ENCODE measurements around the gene HTT. TPM values are rescaled to one million over a fixed set of nuclear protein-coding genes. Genes with fewer than 3 reads are reported as not detected.

The HTT gene
- total RNA-seq, 8 experiments from 2014 or later: 21.9 to 102 (median 30.1) TPM

Other genes with a start within 250 kb of the HTT start
- gene ADD1, start 230.8 kb upstream of the HTT start, total RNA-seq: 100 to 1,000 TPM; 104 to 214 (median 136) TPM
- gene NOP14, start 111.3 kb upstream of the HTT start, total RNA-seq: 10 to 100 TPM in 7 of 8 experiments, 1 to 10 TPM in 1; 8.6 to 58.0 (median 18.4) TPM
- 10 to 100 TPM in 5 of 8 experiments, 1 to 10 TPM in 3; 7.3 to 22.2 (median 14.2) TPM for gene GRK4, start 111.1 kb upstream of the HTT start, total RNA-seq
- not detected for gene HTT-AS, start 143 bp upstream of the HTT start, total RNA-seq
- 1 to 10 TPM in 5 of 8 experiments, under 1 TPM in 3; 0.76 to 2.1 (median 1.2) TPM for gene MSANTD1, start 174.5 kb downstream of the HTT start, total RNA-seq
- 10 to 100 TPM; 11.8 to 38.3 (median 26.2) TPM for gene RGS12, start 218.3 kb downstream of the HTT start, total RNA-seq

Data from motor neuron (in vitro differentiated cells).